Neural cell (in vitro differentiated cells): Measurements from ENCODE around the gene TK1. TPM values are rescaled to one million over a fixed set of nuclear protein-coding genes. Genes with fewer than 3 reads are reported as not detected.

Experiments
- H2AFZ ChIP-seq: fragments of 200-600, 300-800 bp; sonication (generic), shearing (Covaris generic); 2 replicates; pipeline ENCODE4 v1.6.0; 2014; ENCODE audit warnings: low read depth, mild to moderate bottlenecking, antibody characterized with exemption, low read length, moderate library complexity
- H3F3A ChIP-seq: fragments of 200-600 bp; shearing (Covaris generic); 2 replicates; pipeline ENCODE4 v1.6.1; 2016; ENCODE audit warnings: mild to moderate bottlenecking, moderate library complexity, mixed read lengths, antibody characterized with exemption, low read length; ENCODE audit not compliant: insufficient read depth, poor library complexity, severe bottlenecking
- H3K27ac ChIP-seq: fragments of 200-600, 300-800 bp; sonication (generic), shearing (Covaris generic); 2 replicates; pipeline ENCODE4 v1.5.1; 2014; ENCODE audit warnings: mild to moderate bottlenecking, low read length, moderate library complexity
- H3K27me3 ChIP-seq: fragments of 300-800, 200-600 bp; sonication (generic), shearing (Covaris generic); 2 replicates; pipeline ENCODE4 v1.6.0; 2014; ENCODE audit warnings: mild to moderate bottlenecking, low read depth, low read length, moderate library complexity; ENCODE audit not compliant: insufficient read depth
- H3K36me3 ChIP-seq: fragments of 300-800, 200-600 bp; sonication (generic), shearing (Covaris generic); 2 replicates; pipeline ENCODE4 v1.5.1; 2014; ENCODE audit warnings: mild to moderate bottlenecking, antibody characterized with exemption, low read length, moderate library complexity; ENCODE audit not compliant: insufficient read depth
- H3K4me2 ChIP-seq: fragments of 300-800, 200-600 bp; sonication (generic), shearing (Covaris generic); 2 replicates; pipeline ENCODE4 v1.6.0; 2014; ENCODE audit warnings: mild to moderate bottlenecking, low read length
- H3K4me3 ChIP-seq: fragments of 300-800, 200-600 bp; sonication (generic), shearing (Covaris generic); 2 replicates; pipeline ENCODE4 v1.5.1; 2014; ENCODE audit warnings: mild to moderate bottlenecking, low read length, moderate library complexity
- H3K79me2 ChIP-seq: fragments of 200-600 bp; shearing (Covaris generic); replicated peaks from 2 replicates; pipeline ENCODE4 v1.6.0; 2014; ENCODE audit warnings: mild to moderate bottlenecking, low read length, moderate library complexity; ENCODE audit not compliant: insufficient read depth
- H3K9ac ChIP-seq: fragments of 300-800, 200-600 bp; sonication (generic), shearing (Covaris generic); 2 replicates; pipeline ENCODE4 v1.6.1; 2016; ENCODE audit warnings: mild to moderate bottlenecking, low read length, mixed read lengths
- H3K9me2 ChIP-seq: fragments of 200-600 bp; shearing (Covaris generic); 2 replicates; pipeline ENCODE4 v1.6.1; 2016; ENCODE audit warnings: mild to moderate bottlenecking, low read length, mixed read lengths; ENCODE audit not compliant: insufficient read depth
- H3K9me3 ChIP-seq: fragments of 200-600, 300-800 bp; sonication (generic), shearing (Covaris generic); 2 replicates; pipeline ENCODE4 v1.6.1; 2016; ENCODE audit warnings: mild to moderate bottlenecking, mixed run types, low read length, moderate library complexity, mixed read lengths
- H4K20me1 ChIP-seq: fragments of 200-600 bp; shearing (Covaris generic); 2 replicates; pipeline ENCODE4 v1.6.1; 2016; ENCODE audit warnings: mild to moderate bottlenecking, mixed run types; ENCODE audit not compliant: insufficient read depth
- EP300 ChIP-seq: fragments of 450-650 bp; conservative IDR thresholded peaks from 2 replicates; pipeline ENCODE4 v1.6.1; 2014; ENCODE audit warnings: antibody characterized with exemption, mild to moderate bottlenecking, moderate library complexity; ENCODE audit not compliant: poor library complexity, severe bottlenecking
- EZH2 ChIP-seq: fragments of 200-600, 300-800 bp; shearing (Covaris generic), sonication (generic); IDR thresholded peaks from 2 replicates; pipeline ENCODE4 v1.6.1; 2014; ENCODE audit warnings: antibody characterized with exemption, low read length, borderline replicate concordance, mild to moderate bottlenecking; ENCODE audit not compliant: insufficient read depth, poor library complexity, severe bottlenecking
- MXI1 ChIP-seq: fragments of 450-650 bp; conservative IDR thresholded peaks from 2 replicates; pipeline ENCODE4 v1.6.1; 2014; ENCODE audit warnings: antibody characterized with exemption, mild to moderate bottlenecking; ENCODE audit not compliant: poor library complexity, severe bottlenecking
- POLR2AphosphoS5 ChIP-seq: IDR thresholded peaks from 2 replicates; pipeline ENCODE4 v1.6.1; 2012
- RAD21 ChIP-seq: fragments of 450-650 bp; conservative IDR thresholded peaks from 2 replicates; pipeline ENCODE4 v1.6.1; 2014; ENCODE audit warnings: antibody characterized with exemption, mild to moderate bottlenecking, moderate library complexity
- SMC3 ChIP-seq: fragments of 450-650 bp; conservative IDR thresholded peaks from 2 replicates; pipeline ENCODE4 v1.6.1; 2014; ENCODE audit warnings: antibody characterized with exemption, mild to moderate bottlenecking, moderate library complexity; ENCODE audit not compliant: poor library complexity
- TAF1 ChIP-seq: IDR thresholded peaks from 2 replicates; pipeline ENCODE4 v1.6.1; 2012; ENCODE audit warnings: low read depth
- polyA plus RNA-seq: library from polyadenylated mRNA; depleted of rRNA; stranded (reverse); fragments of >200 nt; gene quantifications from 2 replicates; pipeline ENCODE4 v1.2.3, GENCODE V29; 2014
- TF ChIP-seq, protein P1 (sequence below): IDR thresholded peaks from 2 replicates; pipeline ENCODE4 v1.6.1; 2012; ENCODE audit warnings: borderline replicate concordance
- TF ChIP-seq, protein P2 (sequence below): fragments of 450-650 bp; IDR thresholded peaks from 2 replicates; pipeline ENCODE4 v1.5.1; 2014; ENCODE audit warnings: antibody characterized with exemption, mild to moderate bottlenecking, moderate library complexity; ENCODE audit not compliant: poor library complexity, severe bottlenecking

Gene TK1
- polyA plus RNA-seq, 1 donor from 2014 or later, result 1.1 TPM

DNA sequence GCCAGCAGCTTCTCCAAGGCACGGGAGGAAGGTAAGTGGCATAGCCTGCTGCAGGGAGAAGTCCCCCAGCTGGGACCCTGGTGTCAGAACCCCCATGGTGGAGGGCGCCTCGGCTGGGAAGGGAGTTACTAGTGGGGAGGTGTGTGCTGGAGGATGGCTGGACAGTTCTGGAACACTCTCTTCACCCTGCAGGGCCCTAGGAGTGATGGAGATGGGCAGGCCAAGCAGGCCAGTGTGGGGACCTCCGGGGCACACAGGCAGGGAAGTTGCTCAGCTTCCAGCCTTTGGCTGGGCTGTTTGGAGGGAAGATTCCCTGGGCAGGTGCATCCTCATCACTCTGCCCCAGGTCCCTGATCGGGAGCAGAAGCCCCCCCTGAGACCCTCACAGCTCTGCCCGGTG is 40.0 kb downstream of the TK1 start:
- no peak overlapping the region for H3K9ac ChIP-seq
- no peaks in the 10 kb centered on the region for H3K9me2 ChIP-seq
- no peaks in the 10 kb centered on the region for H3K79me2 ChIP-seq
- TF ChIP-seq MXI1 (no peak), TAF1 (no peak), SMC3 (no peak)
- H3K36me3 ChIP-seq, result no peaks in the 10 kb centered on the region
- no peak overlapping the region for H2AFZ ChIP-seq
- H3K27ac ChIP-seq, result no peak overlapping the region
- no peaks in the 10 kb centered on the region for H3K27me3 ChIP-seq
- no peaks in the 10 kb centered on the region for H4K20me1 ChIP-seq
- H3K9me3 ChIP-seq, result no peaks in the 10 kb centered on the region
- no peak overlapping the region for H3K4me2 ChIP-seq
- H3F3A ChIP-seq, result no peaks in the 10 kb centered on the region
- H3K4me3 ChIP-seq, result no peak overlapping the region

DNA sequence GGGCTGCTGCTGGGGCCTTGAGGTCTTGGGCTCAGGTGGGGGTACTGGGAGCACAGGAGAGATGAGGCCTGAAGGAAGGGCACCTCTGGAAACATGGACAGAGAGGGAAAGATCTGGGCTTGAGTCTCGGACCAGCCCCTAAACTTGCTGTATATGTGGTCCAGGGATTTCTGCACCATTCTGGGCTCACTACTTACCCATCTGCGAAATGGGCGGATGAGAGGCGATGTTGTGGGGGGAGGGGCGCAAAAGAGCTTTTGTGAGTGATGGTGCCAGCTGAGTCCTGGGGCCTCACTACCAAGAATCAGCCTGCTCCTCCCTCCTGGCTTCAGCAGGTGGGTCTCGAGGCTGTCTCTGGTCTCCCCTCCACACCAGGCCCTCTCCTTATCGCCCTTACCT is 40.4 kb downstream of the TK1 start:
- Histone ChIP-seq H2AFZ (no peak overlapping the region), H3K4me2 (no peak overlapping the region), H3K9me2 (no peaks in the 10 kb centered on the region), H4K20me1 (no peaks in the 10 kb centered on the region), H3K4me3 (no peak overlapping the region), H3K9me3 (no peaks in the 10 kb centered on the region), H3K9ac (no peak overlapping the region), H3K27me3 (no peaks in the 10 kb centered on the region), H3K79me2 (no peaks in the 10 kb centered on the region), H3K27ac (no peak overlapping the region), H3F3A (no peaks in the 10 kb centered on the region), H3K36me3 (no peaks in the 10 kb centered on the region)
- TF ChIP-seq, protein P1, sequence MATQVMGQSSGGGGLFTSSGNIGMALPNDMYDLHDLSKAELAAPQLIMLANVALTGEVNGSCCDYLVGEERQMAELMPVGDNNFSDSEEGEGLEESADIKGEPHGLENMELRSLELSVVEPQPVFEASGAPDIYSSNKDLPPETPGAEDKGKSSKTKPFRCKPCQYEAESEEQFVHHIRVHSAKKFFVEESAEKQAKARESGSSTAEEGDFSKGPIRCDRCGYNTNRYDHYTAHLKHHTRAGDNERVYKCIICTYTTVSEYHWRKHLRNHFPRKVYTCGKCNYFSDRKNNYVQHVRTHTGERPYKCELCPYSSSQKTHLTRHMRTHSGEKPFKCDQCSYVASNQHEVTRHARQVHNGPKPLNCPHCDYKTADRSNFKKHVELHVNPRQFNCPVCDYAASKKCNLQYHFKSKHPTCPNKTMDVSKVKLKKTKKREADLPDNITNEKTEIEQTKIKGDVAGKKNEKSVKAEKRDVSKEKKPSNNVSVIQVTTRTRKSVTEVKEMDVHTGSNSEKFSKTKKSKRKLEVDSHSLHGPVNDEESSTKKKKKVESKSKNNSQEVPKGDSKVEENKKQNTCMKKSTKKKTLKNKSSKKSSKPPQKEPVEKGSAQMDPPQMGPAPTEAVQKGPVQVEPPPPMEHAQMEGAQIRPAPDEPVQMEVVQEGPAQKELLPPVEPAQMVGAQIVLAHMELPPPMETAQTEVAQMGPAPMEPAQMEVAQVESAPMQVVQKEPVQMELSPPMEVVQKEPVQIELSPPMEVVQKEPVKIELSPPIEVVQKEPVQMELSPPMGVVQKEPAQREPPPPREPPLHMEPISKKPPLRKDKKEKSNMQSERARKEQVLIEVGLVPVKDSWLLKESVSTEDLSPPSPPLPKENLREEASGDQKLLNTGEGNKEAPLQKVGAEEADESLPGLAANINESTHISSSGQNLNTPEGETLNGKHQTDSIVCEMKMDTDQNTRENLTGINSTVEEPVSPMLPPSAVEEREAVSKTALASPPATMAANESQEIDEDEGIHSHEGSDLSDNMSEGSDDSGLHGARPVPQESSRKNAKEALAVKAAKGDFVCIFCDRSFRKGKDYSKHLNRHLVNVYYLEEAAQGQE, result no peak
- TF ChIP-seq SMC3 (no peak), MXI1 (no peak), TAF1 (no peak), RAD21 (no peak), EZH2 (no peak), EP300 (no peak), POLR2AphosphoS5 (no peak)
- TF ChIP-seq, protein P2, sequence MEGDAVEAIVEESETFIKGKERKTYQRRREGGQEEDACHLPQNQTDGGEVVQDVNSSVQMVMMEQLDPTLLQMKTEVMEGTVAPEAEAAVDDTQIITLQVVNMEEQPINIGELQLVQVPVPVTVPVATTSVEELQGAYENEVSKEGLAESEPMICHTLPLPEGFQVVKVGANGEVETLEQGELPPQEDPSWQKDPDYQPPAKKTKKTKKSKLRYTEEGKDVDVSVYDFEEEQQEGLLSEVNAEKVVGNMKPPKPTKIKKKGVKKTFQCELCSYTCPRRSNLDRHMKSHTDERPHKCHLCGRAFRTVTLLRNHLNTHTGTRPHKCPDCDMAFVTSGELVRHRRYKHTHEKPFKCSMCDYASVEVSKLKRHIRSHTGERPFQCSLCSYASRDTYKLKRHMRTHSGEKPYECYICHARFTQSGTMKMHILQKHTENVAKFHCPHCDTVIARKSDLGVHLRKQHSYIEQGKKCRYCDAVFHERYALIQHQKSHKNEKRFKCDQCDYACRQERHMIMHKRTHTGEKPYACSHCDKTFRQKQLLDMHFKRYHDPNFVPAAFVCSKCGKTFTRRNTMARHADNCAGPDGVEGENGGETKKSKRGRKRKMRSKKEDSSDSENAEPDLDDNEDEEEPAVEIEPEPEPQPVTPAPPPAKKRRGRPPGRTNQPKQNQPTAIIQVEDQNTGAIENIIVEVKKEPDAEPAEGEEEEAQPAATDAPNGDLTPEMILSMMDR, result no peak
